Ovary (tissue), 3 donors: ENCODE data around the gene AGPAT1.

Experiments used
- EP300 ChIP-seq: sonication (generic); formaldehyde crosslinking; IDR thresholded peaks from one replicate; pipeline ENCODE4 v1.6.1; 2017; ENCODE audit warnings: antibody characterized with exemption
- POLR2A ChIP-seq: fragments of 450-650 bp; IDR thresholded peaks from one replicate; pipeline ENCODE4 v1.6.1; 2017; ENCODE audit warnings: antibody characterized with exemption, mild to moderate bottlenecking, moderate library complexity
- TF ChIP-seq, protein P1 (sequence below), 3 donors: fragments of 450-650 bp in 2 of 3; fragments of 200-600 bp in 1 of 3; IDR thresholded peaks; one replicate each; pipeline versions ENCODE4 v1.5.1 to v1.8.0; 2016 to 2022; ENCODE audit warnings: antibody characterized with exemption in 3 of 3, mild to moderate bottlenecking in 1 of 3
- donor health status: DM: no; HTN: no; CAD: no.

DNA sequence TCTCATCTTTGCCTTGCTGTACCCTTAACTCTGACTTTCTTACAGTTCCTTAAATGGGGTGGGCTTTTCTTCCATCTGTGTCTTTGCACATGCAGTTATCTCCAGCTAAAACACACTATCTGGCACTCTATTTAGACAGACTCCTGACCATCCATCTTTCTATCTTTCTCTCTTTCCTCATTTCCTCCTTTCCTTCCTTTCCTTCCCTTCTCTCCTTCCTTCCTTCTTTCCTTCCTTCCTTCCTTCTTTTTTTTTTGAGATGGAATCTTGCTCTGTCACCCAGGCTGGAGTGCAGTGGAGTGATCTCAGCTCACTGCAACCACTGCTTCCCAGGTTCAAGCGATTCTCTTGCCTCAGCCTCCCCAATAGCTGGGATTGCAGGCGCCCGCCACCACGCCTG, 39.7 kb upstream of the AGPAT1 start:
- TF ChIP-seq POLR2A (no peak), EP300 (no peak)
- TF ChIP-seq, protein P1, sequence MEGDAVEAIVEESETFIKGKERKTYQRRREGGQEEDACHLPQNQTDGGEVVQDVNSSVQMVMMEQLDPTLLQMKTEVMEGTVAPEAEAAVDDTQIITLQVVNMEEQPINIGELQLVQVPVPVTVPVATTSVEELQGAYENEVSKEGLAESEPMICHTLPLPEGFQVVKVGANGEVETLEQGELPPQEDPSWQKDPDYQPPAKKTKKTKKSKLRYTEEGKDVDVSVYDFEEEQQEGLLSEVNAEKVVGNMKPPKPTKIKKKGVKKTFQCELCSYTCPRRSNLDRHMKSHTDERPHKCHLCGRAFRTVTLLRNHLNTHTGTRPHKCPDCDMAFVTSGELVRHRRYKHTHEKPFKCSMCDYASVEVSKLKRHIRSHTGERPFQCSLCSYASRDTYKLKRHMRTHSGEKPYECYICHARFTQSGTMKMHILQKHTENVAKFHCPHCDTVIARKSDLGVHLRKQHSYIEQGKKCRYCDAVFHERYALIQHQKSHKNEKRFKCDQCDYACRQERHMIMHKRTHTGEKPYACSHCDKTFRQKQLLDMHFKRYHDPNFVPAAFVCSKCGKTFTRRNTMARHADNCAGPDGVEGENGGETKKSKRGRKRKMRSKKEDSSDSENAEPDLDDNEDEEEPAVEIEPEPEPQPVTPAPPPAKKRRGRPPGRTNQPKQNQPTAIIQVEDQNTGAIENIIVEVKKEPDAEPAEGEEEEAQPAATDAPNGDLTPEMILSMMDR (IDR thresholded peaks at IDR 0.05) = no peak
